Fibroblast of mammary gland (primary cell): ENCODE results near the gene SPIRE1.

Experiments
- DNase-seq: peaks from one replicate; pipeline ENCODE4 v3.0.0-alpha.2; 2010; ENCODE audit warnings: low read depth
- H3K4me3 ChIP-seq: 2 replicates; pipeline ENCODE4 v1.5.1; 2011; ENCODE audit warnings: low read depth, mild to moderate bottlenecking, low read length, moderate library complexity; ENCODE audit not compliant: control insufficient read depth
- CTCF ChIP-seq: conservative IDR thresholded peaks from 2 replicates; pipeline ENCODE4 v1.5.1; 2011; ENCODE audit warnings: low read depth, low read length, inconsistent platforms; ENCODE audit not compliant: control insufficient read depth, insufficient read depth

The SPIRE1 gene

GRCh38 chr18:12599543-12599942, 58.4 kb downstream of the SPIRE1 start:
- no peak for TF ChIP-seq CTCF
- no peak overlapping the region for H3K4me3 ChIP-seq
- DNase-seq, result no peak

GRCh38 chr18:12598181-12598930, 59.6 kb downstream of the SPIRE1 start:
- peak; percentile 30 for DNase-seq
- TF ChIP-seq CTCF, result no peak
- no peak overlapping the region for H3K4me3 ChIP-seq

- no peak for TF ChIP-seq CTCF
- no peak overlapping the region for H3K4me3 ChIP-seq
- DNase-seq, result peak; percentile 81
These were observed 60.1 kb downstream of the SPIRE1 start for GRCh38 chr18:12597760-12598159.

GRCh38 chr18:12595571-12596255, 62.2 kb downstream of the SPIRE1 start:
- TF ChIP-seq CTCF, result no peak
- no peak for DNase-seq
- no peak overlapping the region for H3K4me3 ChIP-seq

DNA sequence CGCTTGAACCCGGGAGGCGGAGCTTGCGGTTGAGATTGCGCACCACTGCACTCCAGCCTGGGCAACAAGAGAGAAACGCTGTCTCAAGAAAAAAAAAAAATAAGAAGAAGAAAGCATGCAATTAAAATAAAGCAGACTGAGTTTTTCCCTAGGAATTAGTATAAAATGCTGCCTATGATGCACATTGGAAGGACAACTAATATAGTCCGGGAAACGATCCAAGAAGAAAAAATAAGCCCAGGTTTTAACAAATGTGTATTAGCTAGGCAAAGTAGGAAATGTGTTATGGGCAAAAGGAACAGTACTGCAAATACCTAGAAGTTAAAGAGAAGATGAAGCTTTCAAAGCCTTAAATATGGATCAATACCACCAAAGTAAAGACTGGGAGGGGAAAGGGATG, 64.0 kb downstream of the SPIRE1 start:
- H3K4me3 ChIP-seq, result no peak overlapping the region
- DNase-seq, result peak; percentile 64
- no peak for TF ChIP-seq CTCF

DNA sequence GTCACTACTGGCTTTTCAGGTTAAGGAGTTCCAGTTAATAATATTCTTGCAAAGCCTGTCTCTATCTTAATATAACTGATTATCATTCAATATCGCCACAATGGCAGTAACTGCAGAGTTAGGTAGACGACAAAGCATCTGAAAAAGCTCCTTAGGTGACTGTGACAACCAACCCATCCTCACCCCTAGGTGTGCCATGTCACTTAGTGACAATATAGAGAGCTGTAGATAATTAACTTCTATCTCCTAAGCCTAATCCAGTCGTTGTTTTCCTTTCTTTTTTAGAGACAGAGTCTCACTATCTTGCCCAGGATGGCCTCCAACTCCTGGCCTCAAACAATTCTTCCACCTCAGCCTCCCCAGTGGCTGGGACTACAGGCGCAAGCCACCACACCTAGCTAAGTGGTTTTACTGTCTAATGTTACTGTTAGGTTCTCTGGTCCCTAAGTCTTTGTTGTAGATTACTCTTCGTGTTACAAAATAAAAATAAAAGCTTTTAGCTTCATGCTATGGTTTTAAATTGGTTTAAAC, 65.2 kb downstream of the SPIRE1 start:
- no peak overlapping the region for H3K4me3 ChIP-seq
- TF ChIP-seq CTCF, result no peak
- no peak for DNase-seq
